Thoracic aorta (tissue), 2 donors: ENCODE results near the gene RNASE3. TPM values are rescaled to one million over a fixed set of nuclear protein-coding genes. Genes with fewer than 3 reads are reported as not detected.

Experiments
- ATAC-seq: fragments of 150-250 bp; one replicate; pipeline ENCODE4 v1.8.0; 2017; ENCODE audit warnings: low read depth; ENCODE audit not compliant: insufficient number of reproducible peaks, low FRiP score
- DNase-seq: peaks from one replicate; pipeline ENCODE4 v3.0.0-alpha.2; 2020; ENCODE audit warnings: low spot score
- H3K27ac ChIP-seq, 2 donors: fragments of 200-600 bp; sonication (generic); 1 replicate in 1 of 2; 2 replicates in 1 of 2; pipeline ENCODE4 v1.5.1; 2016; ENCODE audit warnings: mild to moderate bottlenecking in 2 of 2, moderate library complexity in 2 of 2
- H3K27me3 ChIP-seq: fragments of 200-600 bp; sonication (generic); replicated peaks from 2 replicates; pipeline ENCODE4 v1.6.0; 2016; ENCODE audit warnings: mild to moderate bottlenecking; ENCODE audit not compliant: insufficient read depth
- H3K36me3 ChIP-seq: fragments of 200-600 bp; sonication (generic); one replicate; pipeline ENCODE4 v1.5.1; 2016
- H3K4me1 ChIP-seq, 2 donors: fragments of 200-600 bp; sonication (generic); 1 replicate in 1 of 2; 2 replicates in 1 of 2; pipeline versions ENCODE4 v1.5.1 to v1.6.0; 2016; ENCODE audit warnings: low read depth in 2 of 2, mild to moderate bottlenecking in 1 of 2; ENCODE audit not compliant: control insufficient read depth in 1 of 2
- H3K4me3 ChIP-seq: fragments of 200-600 bp; sonication (generic); 2 replicates; pipeline ENCODE4 v1.5.1; 2016; ENCODE audit warnings: mild to moderate bottlenecking
- H3K9me3 ChIP-seq: fragments of 200-600 bp; sonication (generic); 2 replicates; pipeline ENCODE4 v1.5.1; 2016
- CTCF ChIP-seq: fragments of 200-600 bp; sonication (generic); IDR thresholded peaks from one replicate; pipeline ENCODE4 v1.5.1; 2019; ENCODE audit warnings: antibody characterized with exemption
- total RNA-seq, 2 donors: library from RNA; depleted of rRNA; stranded (reverse); fragments of >200 nt; gene quantifications; one replicate each; pipeline versions ENCODE4 v1.1.0 to v1.2.3, GENCODE V29; 2016

The RNASE3 gene
- total RNA-seq, 2 donors from 2014 or later, result not detected

- Histone ChIP-seq H3K4me1 (no peaks in the 10 kb centered on the region), H3K36me3 (no peaks in the 10 kb centered on the region), H3K27ac (no peak overlapping the region), H3K9me3 (no peaks in the 10 kb centered on the region), H3K4me3 (no peak overlapping the region), H3K27me3 (no peaks in the 10 kb centered on the region)
- TF ChIP-seq CTCF, result peak; percentile 15
- DNase-seq (no peak), ATAC-seq (no peak)
Observed at GRCh38 chr14:20934148-20934762, 43.1 kb downstream of the RNASE3 start.

GRCh38 chr14:20935303-20935984, 44.3 kb downstream of the RNASE3 start:
- H3K27me3 ChIP-seq, result no peaks in the 10 kb centered on the region
- H3K4me1 ChIP-seq, result no peaks in the 10 kb centered on the region
- no peak for TF ChIP-seq CTCF
- ATAC-seq (no peak), DNase-seq (no peak)
- no peak overlapping the region for H3K27ac ChIP-seq
- no peaks in the 10 kb centered on the region for H3K9me3 ChIP-seq
- no peak overlapping the region for H3K4me3 ChIP-seq
- no peaks in the 10 kb centered on the region for H3K36me3 ChIP-seq

Other genes starting within 250 kb of the RNASE3 start
- not detected for gene OR6S1, start 249.7 kb upstream of the RNASE3 start, total RNA-seq
- gene RNASE4, start 206.8 kb upstream of the RNASE3 start, total RNA-seq, result 10 to 100 TPM; 45.6 to 66.4 TPM
- gene ANG, start 202.6 kb upstream of the RNASE3 start, total RNA-seq, result 10 to 100 TPM; 13.5 to 15.7 TPM
- not detected for gene EDDM3A, start 145.5 kb upstream of the RNASE3 start, total RNA-seq
- gene EDDM3B, start 123.0 kb upstream of the RNASE3 start, total RNA-seq, result not detected
- 10 to 100 TPM; 26.3 to 39.0 TPM for gene RNASE6, start 110.1 kb upstream of the RNASE3 start, total RNA-seq
- gene RNASE1, start 88.5 kb upstream of the RNASE3 start, total RNA-seq, result 100 to 1,000 TPM; 537 to 922 TPM
- gene RNASE2, start 64.1 kb downstream of the RNASE3 start, total RNA-seq, result 1 to 10 TPM; 6.9 to 7.2 TPM
- 100 to 1,000 TPM in 1 of 2 donors, 10 to 100 TPM in 1; 94.8 to 141 TPM for gene METTL17, start 98.6 kb downstream of the RNASE3 start, total RNA-seq
- gene SLC39A2, start 107.9 kb downstream of the RNASE3 start, total RNA-seq, result not detected
- gene NDRG2, start 133.7 kb downstream of the RNASE3 start, total RNA-seq, result 100 to 1,000 TPM; 139 TPM
- not detected for gene TPPP2, start 138.8 kb downstream of the RNASE3 start, total RNA-seq
- gene RNASE13, start 143.4 kb downstream of the RNASE3 start, total RNA-seq, result not detected
- gene RNASE7, start 151.0 kb downstream of the RNASE3 start, total RNA-seq, result under 1 TPM in 1 of 2 donors, not detected in 1; 0.27 TPM
- gene RNASE8, start 166.4 kb downstream of the RNASE3 start, total RNA-seq, result not detected
- gene ARHGEF40, start 178.9 kb downstream of the RNASE3 start, total RNA-seq, result 10 to 100 TPM; 51.0 to 61.7 TPM
- 10 to 100 TPM; 34.7 to 74.2 TPM for gene ZNF219, start 207.3 kb downstream of the RNASE3 start, total RNA-seq
- gene TMEM253, start 209.7 kb downstream of the RNASE3 start, total RNA-seq, result not detected